ENCODE results near the gene ASAP2. TPM values are rescaled to one million over a fixed set of nuclear protein-coding genes. Genes with fewer than 3 reads are reported as not detected.
A peak's percentile ranks its signal among the peaks of the same experiment; 100 is the strongest.

The ASAP2 gene
- not detected in 2 replicates for total RNA-seq
- total RNA-seq (2013) = 2.1 TPM
- 0.04 TPM in 2 replicates for polyA plus RNA-seq
- 0.71 TPM in 1 of 2 replicates, not detected in the other for polyA minus RNA-seq

DNA sequence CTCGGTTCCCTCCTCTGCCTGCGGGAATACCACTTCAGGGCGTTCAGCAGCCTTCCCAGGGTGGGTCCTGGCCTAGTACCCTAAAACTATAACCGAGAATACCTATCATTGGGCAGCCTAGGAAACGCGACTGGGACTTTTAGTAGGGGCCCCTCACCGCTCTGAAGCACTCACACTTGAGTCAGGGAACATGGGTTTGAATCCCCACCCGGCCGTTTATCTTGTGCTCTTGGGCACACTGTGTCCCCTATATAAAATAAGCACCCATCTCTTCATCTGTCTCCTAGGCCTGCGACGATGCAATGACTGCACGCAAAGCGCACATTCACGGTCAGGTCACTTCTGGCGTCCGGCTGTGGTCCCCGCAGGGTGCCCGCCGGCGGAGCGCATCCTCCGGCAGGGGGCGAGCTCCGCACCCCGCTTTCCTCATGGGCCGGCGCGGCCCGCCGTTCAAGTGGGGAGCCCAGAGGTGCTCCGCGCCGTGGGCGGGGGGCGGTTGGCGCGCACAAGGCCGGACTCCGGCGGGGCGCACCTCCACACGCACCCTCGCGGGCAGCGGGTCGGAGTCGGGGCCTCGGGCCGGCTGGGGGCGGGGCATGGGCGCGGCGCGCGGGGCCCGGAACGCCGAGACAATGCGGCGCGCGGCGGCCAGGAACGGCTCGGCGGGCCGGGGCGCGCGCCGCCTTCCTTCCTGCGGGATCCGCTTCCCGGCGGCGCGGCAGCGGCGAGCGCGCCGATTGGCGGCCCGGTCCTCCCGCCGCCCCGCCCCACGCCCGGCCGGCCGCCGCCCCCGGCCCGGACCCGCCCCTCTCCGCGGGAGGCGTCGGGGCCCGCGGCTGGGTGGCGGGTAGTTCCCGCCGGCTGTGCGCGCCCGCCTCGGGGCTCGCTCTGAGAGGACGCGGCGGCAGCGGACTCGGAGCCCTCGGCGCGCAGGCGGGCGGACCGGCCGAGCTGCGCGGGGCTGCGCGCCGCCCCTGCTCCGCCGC, at the start of gene ASAP2:
ASAP2 (plus strand) TSS at position 850 of the 986 bp plus-strand sequence. CDS start 293 bp downstream, outside the sequence.
- peak; percentile 56 for ATAC-seq (ENCODE audit: low read depth)
- Histone ChIP-seq H2AFZ (ENCODE audit: insufficient read depth, low read depth, low read length, poor library complexity, severe bottlenecking) (peak within 1 kb of the TSS; percentile 42), H3K79me2 (ENCODE audit: control insufficient read depth, insufficient read depth, low read length) (no peaks in the 10 kb centered on the region), H3K27me3 (replicated peaks in 1 of 4; ENCODE audit: control extremely low read depth in 1 of 4, control insufficient read depth in 3 of 4, insufficient read depth in 4 of 4, low read length in 3 of 4) (peaks cover 0 to 15% (median 5%) of the 10 kb centered on the region in 4 experiments), H3K36me3 (replicated peaks in 1 of 2; ENCODE audit: control extremely low read depth in 1 of 2, control insufficient read depth in 1 of 2, extremely low read depth in 1 of 2, insufficient read depth in 2 of 2, low read length in 1 of 2) (no peaks in the 10 kb centered on the region), H3K4me3 (ENCODE audit: control extremely low read depth in 1 of 5, extremely low read depth in 1 of 5, insufficient read depth in 1 of 5, low read depth in 2 of 5, low read length in 4 of 5) (peak within 1 kb of the TSS in 4 of 5 experiments; percentile 36 to 56 (median 41)), H3K9ac (ENCODE audit: low read length) (peak within 1 kb of the TSS; percentile 57), H4K20me1 (ENCODE audit: control insufficient read depth, insufficient read depth, low read length, poor library complexity, severe bottlenecking) (no peaks in the 10 kb centered on the region), H3K9me3 (ENCODE audit: control extremely low read depth in 1 of 3, control insufficient read depth in 2 of 3, insufficient read depth in 1 of 3, low read length in 2 of 3) (no peaks in the 10 kb centered on the region), H3K4me2 (replicated peaks; ENCODE audit: low read depth, low read length, poor library complexity, severe bottlenecking) (peak within 1 kb of the TSS; percentile 80), H3K4me1 (ENCODE audit: control insufficient read depth in 2 of 2, insufficient read depth in 2 of 2, low read length in 2 of 2) (peaks cover 9 to 13% of the 10 kb centered on the region in 2 donors), H3K27ac (ENCODE audit: low read length in 2 of 2) (no peak within 1 kb of the TSS)
- Mint-ChIP-seq H3K4me3 (peak within 1 kb of the TSS; percentile 64), H3K9me3 (ENCODE audit: insufficient read depth) (no peaks in the 10 kb centered on the region), H3K4me1 (peaks cover 9% of the 10 kb centered on the region), H3K27ac (no peak within 1 kb of the TSS), H3K27me3 (peaks cover 51% of the 10 kb centered on the region)
- POLR2A ChIA-PET = no interaction called here
- intact Hi-C loops (cut with micrococcal nuclease) = no loop called here
- under 1% methylated on average over 128 of the region's 128 CpGs for WGBS (ENCODE audit: insufficient coverage)
- TF ChIP-seq EZH2 (IDR thresholded peaks at IDR 0.05; ENCODE audit: borderline replicate concordance, insufficient read depth, low read depth, low read length, poor library complexity, severe bottlenecking) = no peak
- TF ChIP-seq, protein P1, sequence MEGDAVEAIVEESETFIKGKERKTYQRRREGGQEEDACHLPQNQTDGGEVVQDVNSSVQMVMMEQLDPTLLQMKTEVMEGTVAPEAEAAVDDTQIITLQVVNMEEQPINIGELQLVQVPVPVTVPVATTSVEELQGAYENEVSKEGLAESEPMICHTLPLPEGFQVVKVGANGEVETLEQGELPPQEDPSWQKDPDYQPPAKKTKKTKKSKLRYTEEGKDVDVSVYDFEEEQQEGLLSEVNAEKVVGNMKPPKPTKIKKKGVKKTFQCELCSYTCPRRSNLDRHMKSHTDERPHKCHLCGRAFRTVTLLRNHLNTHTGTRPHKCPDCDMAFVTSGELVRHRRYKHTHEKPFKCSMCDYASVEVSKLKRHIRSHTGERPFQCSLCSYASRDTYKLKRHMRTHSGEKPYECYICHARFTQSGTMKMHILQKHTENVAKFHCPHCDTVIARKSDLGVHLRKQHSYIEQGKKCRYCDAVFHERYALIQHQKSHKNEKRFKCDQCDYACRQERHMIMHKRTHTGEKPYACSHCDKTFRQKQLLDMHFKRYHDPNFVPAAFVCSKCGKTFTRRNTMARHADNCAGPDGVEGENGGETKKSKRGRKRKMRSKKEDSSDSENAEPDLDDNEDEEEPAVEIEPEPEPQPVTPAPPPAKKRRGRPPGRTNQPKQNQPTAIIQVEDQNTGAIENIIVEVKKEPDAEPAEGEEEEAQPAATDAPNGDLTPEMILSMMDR (IDR thresholded peaks at IDR 0.05) = peak; percentile 39
- DNase-seq = peak; percentile 53
- CTCF ChIA-PET = interaction anchor here (0.6 kb wide), 1 partner anchor 493 kb away, joined by 4 read pairs; no protein-coding TSS in a partner anchor
